Neural crest cell (in vitro differentiated cells): ENCODE data around the gene ACY1. TPM values are rescaled to one million over a fixed set of nuclear protein-coding genes. Genes with fewer than 3 reads are reported as not detected.
A peak's percentile ranks its signal among the peaks of the same experiment; 100 is the strongest.

Source experiments
- DNase-seq: peaks from one replicate; pipeline ENCODE4 v3.0.0; 2021; ENCODE audit warnings: low read depth, mixed read lengths, low spot score
- H3K27ac Mint-ChIP-seq: one replicate; pipeline ENCODE4 v1.8.0; 2021; ENCODE audit warnings: mild to moderate bottlenecking, mixed read lengths; ENCODE audit not compliant: unreplicated experiment
- H3K27me3 Mint-ChIP-seq: 2 replicates; pipeline ENCODE4 v1.8.0; 2021; ENCODE audit warnings: low read depth, mild to moderate bottlenecking, mixed read lengths
- H3K36me3 Mint-ChIP-seq: 2 replicates; pipeline ENCODE4 v1.8.0; 2021; ENCODE audit warnings: low read depth, mild to moderate bottlenecking, mixed read lengths
- H3K4me1 Mint-ChIP-seq: 2 replicates; pipeline ENCODE4 v1.8.0; 2021; ENCODE audit warnings: mixed read lengths
- H3K4me3 Mint-ChIP-seq: one replicate; pipeline ENCODE4 v1.8.0; 2021; ENCODE audit warnings: mild to moderate bottlenecking, mixed read lengths
- H3K9me3 Mint-ChIP-seq: 2 replicates; pipeline ENCODE4 v1.8.0; 2021; ENCODE audit warnings: mixed read lengths
- total RNA-seq: library from RNA; stranded (reverse); gene quantifications from 2 replicates; pipeline ENCODE4 v1.2.1, GENCODE V29; 2021
- TF ChIP-seq, protein P1 (sequence below): fragments of 200-600 bp; sonication (generic); conservative IDR thresholded peaks from 2 replicates; pipeline ENCODE4 v1.5.0; 2021; ENCODE audit warnings: antibody characterized with exemption, mild to moderate bottlenecking

The ACY1 gene
- total RNA-seq, 1 donor from 2014 or later = 32.5 TPM

DNA sequence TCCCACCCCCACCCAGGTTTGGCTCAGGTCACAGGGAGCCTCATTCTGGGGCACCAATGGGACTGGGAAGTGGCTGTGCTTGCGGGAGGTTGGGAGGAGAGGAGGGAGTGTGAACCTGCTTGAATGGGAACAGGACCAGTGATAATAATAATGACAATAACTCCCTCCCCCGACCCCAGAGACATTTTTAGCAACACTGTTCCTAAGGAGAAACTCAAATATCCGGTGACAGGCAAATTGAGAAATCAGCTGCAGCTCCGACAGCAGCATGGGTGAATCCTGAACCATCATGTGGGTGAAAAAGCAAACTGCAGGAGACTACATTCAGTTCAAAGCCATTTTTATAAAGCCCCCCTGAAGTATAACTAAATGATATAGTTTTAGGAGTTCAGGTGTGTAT lies 24.0 kb downstream of the ACY1 start:
- no peak for DNase-seq
- no peak overlapping the region for H3K4me3 Mint-ChIP-seq

GRCh38 chr3:52010431-52010830 lies 27.1 kb downstream of the ACY1 start:
- Mint-ChIP-seq H3K4me3 (no peak overlapping the region), H3K27me3 (no peaks in the 10 kb centered on the region), H3K27ac (no peak overlapping the region), H3K9me3 (no peaks in the 10 kb centered on the region), H3K36me3 (no peaks in the 10 kb centered on the region), H3K4me1 (peaks cover 9% of the 10 kb centered on the region)
- no peak for DNase-seq
- TF ChIP-seq, protein P1, sequence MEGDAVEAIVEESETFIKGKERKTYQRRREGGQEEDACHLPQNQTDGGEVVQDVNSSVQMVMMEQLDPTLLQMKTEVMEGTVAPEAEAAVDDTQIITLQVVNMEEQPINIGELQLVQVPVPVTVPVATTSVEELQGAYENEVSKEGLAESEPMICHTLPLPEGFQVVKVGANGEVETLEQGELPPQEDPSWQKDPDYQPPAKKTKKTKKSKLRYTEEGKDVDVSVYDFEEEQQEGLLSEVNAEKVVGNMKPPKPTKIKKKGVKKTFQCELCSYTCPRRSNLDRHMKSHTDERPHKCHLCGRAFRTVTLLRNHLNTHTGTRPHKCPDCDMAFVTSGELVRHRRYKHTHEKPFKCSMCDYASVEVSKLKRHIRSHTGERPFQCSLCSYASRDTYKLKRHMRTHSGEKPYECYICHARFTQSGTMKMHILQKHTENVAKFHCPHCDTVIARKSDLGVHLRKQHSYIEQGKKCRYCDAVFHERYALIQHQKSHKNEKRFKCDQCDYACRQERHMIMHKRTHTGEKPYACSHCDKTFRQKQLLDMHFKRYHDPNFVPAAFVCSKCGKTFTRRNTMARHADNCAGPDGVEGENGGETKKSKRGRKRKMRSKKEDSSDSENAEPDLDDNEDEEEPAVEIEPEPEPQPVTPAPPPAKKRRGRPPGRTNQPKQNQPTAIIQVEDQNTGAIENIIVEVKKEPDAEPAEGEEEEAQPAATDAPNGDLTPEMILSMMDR = no peak

More for the DNA sequence above, 24.0 kb downstream of the ACY1 start:
- Mint-ChIP-seq H3K9me3 (no peaks in the 10 kb centered on the region), H3K4me1 (peaks cover 40% of the 10 kb centered on the region), H3K36me3 (no peaks in the 10 kb centered on the region), H3K27me3 (no peaks in the 10 kb centered on the region), H3K27ac (no peak overlapping the region)
- TF ChIP-seq, protein P1 = no peak

- Mint-ChIP-seq H3K9me3 (no peaks in the 10 kb centered on the region), H3K4me3 (no peak overlapping the region)
Observed at GRCh38 chr3:52012699-52013098, 29.4 kb downstream of the ACY1 start.

DNA sequence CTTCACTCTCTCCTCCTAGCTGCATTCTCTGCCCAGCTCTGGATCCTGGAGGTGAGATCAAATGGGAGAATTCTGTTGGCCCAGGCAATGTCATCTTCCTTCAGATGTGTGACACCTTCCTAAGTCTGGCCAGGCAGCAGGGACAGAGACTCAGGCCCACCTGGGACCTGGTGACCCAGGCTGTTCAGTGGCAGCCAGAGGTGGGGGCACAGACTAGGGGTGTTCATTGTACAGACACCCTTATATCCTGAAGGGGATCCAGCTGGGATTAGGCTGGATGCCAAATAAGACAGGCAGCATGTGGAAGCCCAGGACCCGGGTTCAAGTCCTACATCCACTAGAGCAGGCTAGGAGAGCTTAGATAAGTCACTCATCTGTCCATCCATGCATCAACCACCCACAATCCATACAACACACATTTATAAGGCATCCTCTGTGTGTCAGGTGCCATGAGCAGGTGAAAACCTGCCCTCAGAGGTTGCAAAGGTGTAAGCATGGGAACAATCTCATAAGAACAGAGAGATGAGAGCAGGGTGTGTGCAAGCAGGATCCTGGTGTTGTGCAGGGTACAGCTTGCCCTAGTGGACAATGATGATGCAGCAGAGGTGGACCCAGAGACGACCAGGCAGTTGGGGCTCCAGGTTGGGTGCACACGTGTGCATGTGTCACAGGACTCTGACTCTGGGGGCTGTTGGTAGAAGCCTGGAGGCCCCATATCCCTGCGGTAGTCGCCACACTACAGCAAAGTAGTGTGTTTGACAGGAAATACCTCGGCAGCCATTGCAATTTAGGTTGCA lies 30.7 kb downstream of the ACY1 start:
- H3K27ac Mint-ChIP-seq = no peak overlapping the region
- H3K36me3 Mint-ChIP-seq = no peaks in the 10 kb centered on the region
- peaks cover 4% of the 10 kb centered on the region for H3K4me1 Mint-ChIP-seq
- H3K4me3 Mint-ChIP-seq = no peak overlapping the region
- DNase-seq = no peak
- TF ChIP-seq, protein P1 = no peak
- H3K27me3 Mint-ChIP-seq = no peaks in the 10 kb centered on the region
- H3K9me3 Mint-ChIP-seq = no peaks in the 10 kb centered on the region

More at GRCh38 chr3:52012699-52013098, 29.4 kb downstream of the ACY1 start:
- peak overlapping the region; percentile 50 for H3K27ac Mint-ChIP-seq
- no peaks in the 10 kb centered on the region for H3K27me3 Mint-ChIP-seq
- H3K4me1 Mint-ChIP-seq = peaks cover 4% of the 10 kb centered on the region
- no peak for DNase-seq
- no peaks in the 10 kb centered on the region for H3K36me3 Mint-ChIP-seq
- TF ChIP-seq, protein P1 = no peak

GRCh38 chr3:52014613-52015012 lies 31.3 kb downstream of the ACY1 start:
- no peaks in the 10 kb centered on the region for H3K36me3 Mint-ChIP-seq
- H3K9me3 Mint-ChIP-seq = no peaks in the 10 kb centered on the region
- TF ChIP-seq, protein P1 = peak; percentile 48
- H3K27ac Mint-ChIP-seq = no peak overlapping the region
- peaks cover 9% of the 10 kb centered on the region for H3K4me1 Mint-ChIP-seq
- no peaks in the 10 kb centered on the region for H3K27me3 Mint-ChIP-seq
- DNase-seq = peak; percentile 42
- H3K4me3 Mint-ChIP-seq = no peak overlapping the region
